GM12878 (cell line): ENCODE results near the gene METTL17. TPM values are rescaled to one million over a fixed set of nuclear protein-coding genes. Genes with fewer than 3 reads are reported as not detected.

ENCODE experiments used
- BMI1 ChIP-seq: fragments of 450-650 bp; IDR thresholded peaks from 2 replicates; pipeline ENCODE4 v1.6.1; 2016; ENCODE audit warnings: mild to moderate bottlenecking, moderate library complexity, borderline replicate concordance
- CHD4 ChIP-seq: fragments of 200-600 bp; sonication (generic); IDR thresholded peaks from 2 replicates; pipeline ENCODE4 v1.6.1; 2016; ENCODE audit warnings: mild to moderate bottlenecking
- HCFC1 ChIP-seq: fragments of 150-350 bp; IDR thresholded peaks from 2 replicates; pipeline ENCODE4 v1.6.1; 2014; ENCODE audit warnings: low read length
- HDAC6 ChIP-seq: fragments of 200-600 bp; sonication (generic); IDR thresholded peaks from one replicate; pipeline ENCODE4 v1.8.0; 2017; ENCODE audit warnings: antibody characterized with exemption; ENCODE audit not compliant: unreplicated experiment
- HDGF ChIP-seq: fragments of 450-650 bp; IDR thresholded peaks from 2 replicates; pipeline ENCODE4 v1.6.1; 2016; ENCODE audit warnings: antibody characterized with exemption
- IRF3 ChIP-seq: fragments of 450-650 bp; IDR thresholded peaks from 2 replicates; pipeline ENCODE4 v1.6.1; 2014; ENCODE audit warnings: mild to moderate bottlenecking
- IRF5 ChIP-seq: fragments of 450-650 bp; IDR thresholded peaks from 2 replicates; pipeline ENCODE4 v1.6.1; 2017; ENCODE audit warnings: borderline replicate concordance
- JUND ChIP-seq: IDR thresholded peaks from 2 replicates; pipeline ENCODE4 v1.6.1; 2012; ENCODE audit warnings: low read depth, mild to moderate bottlenecking, low read length, improper control_type of control experiment, moderate library complexity
- MEF2A ChIP-seq: IDR thresholded peaks from 2 replicates; pipeline ENCODE4 v1.6.1; 2011; ENCODE audit warnings: low read depth, mild to moderate bottlenecking, low read length, moderate library complexity; ENCODE audit not compliant: insufficient read depth
- MTA2 ChIP-seq: fragments of 450-650 bp; IDR thresholded peaks from 2 replicates; pipeline ENCODE4 v1.6.1; 2016; ENCODE audit warnings: low read depth, mild to moderate bottlenecking, moderate library complexity
- NR2F1 ChIP-seq: fragments of 450-650 bp; conservative IDR thresholded peaks from 2 replicates; pipeline ENCODE4 v1.6.1; 2017; ENCODE audit warnings: mild to moderate bottlenecking
- NRF1 ChIP-seq: conservative IDR thresholded peaks from 2 replicates; pipeline ENCODE4 v1.6.1; 2011; ENCODE audit warnings: mild to moderate bottlenecking, low read depth, low read length, improper control_type of control experiment
- RB1 ChIP-seq: fragments of 450-650 bp; formaldehyde crosslinking; IDR thresholded peaks from 2 replicates; pipeline ENCODE4 v1.6.1; 2017; ENCODE audit warnings: mild to moderate bottlenecking, borderline replicate concordance
- RUNX3 ChIP-seq: IDR thresholded peaks from 2 replicates; pipeline ENCODE4 v1.6.1; 2012; ENCODE audit warnings: low read length, inconsistent platforms
- SKIL ChIP-seq: fragments of 450-650 bp; IDR thresholded peaks from 2 replicates; pipeline ENCODE4 v1.6.1; 2017; ENCODE audit warnings: mild to moderate bottlenecking, low read depth, inconsistent platforms; ENCODE audit not compliant: poor library complexity, severe bottlenecking
- TBL1XR1 ChIP-seq: IDR thresholded peaks from 2 replicates; pipeline ENCODE4 v1.6.1; 2012; ENCODE audit warnings: low read depth, low read length, improper control_type of control experiment
- USF1 ChIP-seq: IDR thresholded peaks from 2 replicates; pipeline ENCODE4 v1.6.1; 2011; ENCODE audit warnings: borderline replicate concordance, low read depth, mild to moderate bottlenecking, moderate library complexity, mixed read lengths, low read length; ENCODE audit not compliant: insufficient read depth; ENCODE audit errors: extremely low read length
- USF2 ChIP-seq: IDR thresholded peaks from 2 replicates; pipeline ENCODE4 v1.6.1; 2011; ENCODE audit warnings: low read depth, low read length, improper control_type of control experiment, borderline replicate concordance
- ZNF687 ChIP-seq: fragments of 450-650 bp; IDR thresholded peaks from 2 replicates; pipeline ENCODE4 v1.6.1; 2017; ENCODE audit warnings: mild to moderate bottlenecking, moderate library complexity
- polyA plus RNA-seq, 11 experiments: library from polyadenylated mRNA; depleted of rRNA in 4 of 11; unstranded in 6 of 11; stranded (reverse) in 5 of 11; fragments of >200 nt; fragmentation: Nextera tagmentation in 4 of 11; fragmentation: Illumina TruSeq in 1 of 11; extraction: Ambion mirVana in 4 of 11; extraction: Trizol in 1 of 11; gene quantifications; 1 replicate in 1 of 11; 2 replicates in 10 of 11; pipeline versions ENCODE4 v1.2.1 to v1.2.3, GENCODE V29; 2011 to 2016; ENCODE audit warnings: inconsistent platforms in 2 of 11, missing spikeins in 2 of 11, low read depth in 1 of 11
- total RNA-seq, 4 experiments: library from RNA; depleted of rRNA in 3 of 4; stranded (reverse); fragments of >200 nt in 3 of 4; fragmentation: Illumina TruSeq in 1 of 4; extraction: Trizol in 1 of 4; gene quantifications; 2 replicates each; pipeline versions ENCODE4 v1.2.1 to v1.2.3, GENCODE V29; 2013 to 2021

METTL17 gene
- total and polyA plus RNA-seq, 10 of the 15 experiments (the other 5 are each of a cell fraction or from before 2014, with no cell fraction given) = 70.4 to 130 (median 97.5) TPM

GRCh38 chr14:20989787-20990600, at the start of gene METTL17 (continued):
- TF ChIP-seq USF1 (no peak), IRF3 (peak; percentile 82; the same call in 1 of the 2 replicates), NR2F1 (no peak; the same call in 1 of the 2 replicates), HDAC6 (no peak), NRF1 (no peak), MEF2A (0 out of 2 replicates have a peak, but pooled peaks have one; percentile 11), SKIL (no peak), RB1 (0 out of 2 replicates have a peak, but pooled peaks have one; percentile 64), HCFC1 (peak; percentile 89), HDGF (no peak), USF2 (no peak), CHD4 (no peak), ZNF687 (peak; percentile 64), MTA2 (peak; percentile 85), BMI1 (no peak), TBL1XR1 (peak; percentile 53; the same call in 1 of the 2 replicates), IRF5 (no peak), JUND (no peak), RUNX3 (peak; percentile 70)
